ENCODE measurements around the gene RIF1.
"Not testable (repeated sequence)": the region's sequence is repeated elsewhere in the genome, so short reads cannot be mapped to it uniquely, and the experiment has no call there.

The RIF1 gene

DNA sequence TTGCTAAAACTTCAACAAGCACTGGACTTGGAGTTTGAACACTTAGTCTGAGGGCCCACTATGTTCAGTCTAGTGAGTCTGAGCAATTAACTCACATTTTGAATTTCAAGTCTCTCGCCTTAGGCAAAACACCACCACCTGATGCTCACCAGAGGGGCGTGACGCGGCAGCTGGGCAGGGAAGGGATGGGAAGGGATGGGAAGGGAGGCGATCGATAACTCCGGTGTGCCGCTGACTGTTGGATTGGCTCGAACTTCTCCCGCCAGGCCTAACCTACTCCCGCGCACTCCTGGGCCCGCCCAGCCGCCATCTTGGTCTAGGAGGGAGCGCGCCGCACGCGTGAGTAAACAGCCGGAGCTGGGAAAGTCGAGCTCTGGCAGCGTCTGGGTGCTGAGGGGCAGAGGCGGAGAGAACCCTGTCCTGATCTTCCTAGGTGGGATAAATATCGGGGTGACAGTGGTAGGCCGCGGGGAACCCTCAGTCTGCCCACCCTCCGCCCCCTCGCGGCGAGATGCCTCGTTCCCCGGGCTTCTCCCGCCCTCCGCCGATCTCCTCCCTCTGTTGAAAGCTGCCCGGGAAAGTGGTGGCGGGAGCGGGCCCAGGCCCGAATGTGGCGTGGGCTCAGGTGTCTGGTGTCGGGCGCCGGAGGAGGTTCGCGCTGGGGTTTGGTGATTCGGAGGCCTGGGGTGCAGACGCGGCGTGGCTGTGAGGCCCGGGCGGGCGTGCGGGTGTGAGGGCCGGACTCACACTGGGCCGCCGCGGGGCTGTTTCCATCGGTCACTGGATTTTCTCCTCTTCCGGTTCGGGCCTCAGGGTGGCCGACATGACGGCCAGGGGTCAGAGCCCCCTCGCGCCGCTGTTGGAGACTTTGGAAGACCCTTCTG lies at the start of gene RIF1:
Gene RIF1 (plus strand): TSS at position 302 of the 884 bp plus-strand sequence. CDS start 522 bp downstream, at position 824.
- peak; percentile 81 for DNase-seq (ENCODE audit: low read depth)

DNA sequence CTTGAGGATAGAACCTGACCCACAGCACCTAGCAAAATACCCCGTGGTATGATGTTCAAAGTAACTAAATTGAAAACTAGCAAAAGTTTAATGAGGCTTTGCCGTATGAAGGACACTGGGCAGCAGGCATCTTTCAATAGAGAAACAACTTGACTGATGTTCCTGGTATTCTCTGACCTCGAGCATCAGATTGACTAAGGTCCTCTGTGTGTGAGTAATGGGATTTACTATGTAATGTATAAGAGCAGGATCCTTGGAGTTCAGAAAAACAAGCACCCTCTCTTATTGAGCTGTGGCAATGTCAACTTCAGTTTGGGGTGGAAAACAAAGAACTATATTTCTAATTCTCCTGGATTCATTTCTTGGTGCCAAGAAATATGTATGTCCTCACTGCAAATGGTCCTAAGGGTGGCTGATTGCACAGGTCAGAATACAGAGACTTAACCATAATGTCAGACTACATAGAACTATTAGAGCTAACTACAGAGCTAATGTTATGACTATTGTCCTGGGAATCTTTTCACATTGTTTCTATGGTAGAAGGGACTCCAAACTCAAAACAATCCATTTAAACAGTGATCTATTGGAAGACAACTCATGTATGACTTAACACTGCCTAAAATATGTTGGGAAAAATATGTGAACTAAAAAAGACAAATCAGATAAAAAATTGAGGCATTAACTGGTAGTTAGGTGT lies 47.9 kb upstream of the RIF1 start:
- DNase-seq (ENCODE audit: low read depth) = peak; percentile 45

DNA sequence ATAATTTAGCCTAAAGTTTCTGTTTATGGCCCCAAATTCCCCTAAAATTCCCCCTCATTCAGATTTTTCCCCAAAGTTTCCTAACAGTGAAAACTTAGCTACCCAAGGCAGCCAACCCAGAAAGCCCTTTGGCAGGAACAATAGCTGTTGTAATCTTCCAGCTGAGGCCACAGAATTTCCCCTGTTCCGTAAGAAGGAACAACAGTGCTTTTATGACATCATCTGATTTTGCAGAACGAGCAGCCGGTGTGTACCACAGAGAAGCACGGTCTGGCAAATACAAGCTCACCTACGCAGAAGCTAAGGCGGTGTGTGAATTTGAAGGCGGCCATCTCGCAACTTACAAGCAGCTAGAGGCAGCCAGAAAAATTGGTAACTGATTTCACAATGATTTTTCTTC lies 46.0 kb upstream of the RIF1 start:
- no peak for DNase-seq (ENCODE audit: low read depth)

DNA sequence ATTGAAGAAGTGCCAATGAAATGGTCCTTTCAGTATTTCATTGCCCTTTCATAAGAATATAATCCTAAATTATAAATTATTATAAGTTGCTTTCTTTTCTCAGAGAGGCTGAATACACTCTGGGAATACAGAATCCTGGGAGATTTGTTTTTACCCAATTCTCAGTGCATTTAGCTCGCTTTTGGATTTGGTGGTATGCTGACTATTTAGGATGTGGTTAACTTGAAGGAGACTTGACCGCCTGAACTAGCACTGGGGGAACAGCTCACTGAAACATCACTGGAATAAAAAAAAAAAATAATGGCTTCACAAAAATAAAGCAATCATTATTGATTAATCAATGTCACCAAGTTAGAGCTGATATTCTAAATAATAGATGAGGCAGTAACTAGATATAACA lies 42.1 kb upstream of the RIF1 start:
- DNase-seq (ENCODE audit: low read depth) = no peak

- DNase-seq (ENCODE audit: low read depth) = peak; percentile 67
Observed at GRCh38 chr2:151374436-151374835, 35.3 kb upstream of the RIF1 start.

- DNase-seq (ENCODE audit: low read depth) = no peak
Observed at GRCh38 chr2:151379169-151379568, 30.5 kb upstream of the RIF1 start.

GRCh38 chr2:151380580-151381235 lies 29.0 kb upstream of the RIF1 start:
- DNase-seq (ENCODE audit: low read depth) = no peak

DNA sequence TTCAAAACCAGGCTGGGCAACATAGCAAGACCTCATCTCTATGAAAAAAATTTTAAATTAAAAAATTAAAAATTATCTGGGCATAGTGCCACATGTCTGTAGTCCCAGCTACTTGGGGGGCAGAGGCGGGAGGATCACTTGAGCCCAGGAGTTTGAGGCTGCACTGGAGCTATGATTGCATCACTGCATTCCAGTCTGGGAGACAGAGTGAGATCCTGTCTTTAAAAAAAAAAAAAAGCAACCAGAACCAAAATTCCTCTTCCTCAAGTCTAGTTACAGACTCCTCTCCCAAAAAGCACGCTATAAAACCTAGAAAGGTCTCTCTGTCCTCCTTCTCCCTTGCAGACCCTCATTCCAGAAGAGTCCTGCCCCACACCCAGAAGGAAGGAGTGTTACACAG lies 28.4 kb upstream of the RIF1 start:
- no peak for DNase-seq (ENCODE audit: low read depth)

GRCh38 chr2:151388011-151388410 lies 21.7 kb upstream of the RIF1 start:
- DNase-seq (ENCODE audit: low read depth) = no peak

GRCh38 chr2:151391436-151391835 lies 18.3 kb upstream of the RIF1 start:
- DNase-seq (ENCODE audit: low read depth) = no peak

GRCh38 chr2:151394509-151394908 lies 15.2 kb upstream of the RIF1 start:
- no peak for DNase-seq (ENCODE audit: low read depth)

DNA sequence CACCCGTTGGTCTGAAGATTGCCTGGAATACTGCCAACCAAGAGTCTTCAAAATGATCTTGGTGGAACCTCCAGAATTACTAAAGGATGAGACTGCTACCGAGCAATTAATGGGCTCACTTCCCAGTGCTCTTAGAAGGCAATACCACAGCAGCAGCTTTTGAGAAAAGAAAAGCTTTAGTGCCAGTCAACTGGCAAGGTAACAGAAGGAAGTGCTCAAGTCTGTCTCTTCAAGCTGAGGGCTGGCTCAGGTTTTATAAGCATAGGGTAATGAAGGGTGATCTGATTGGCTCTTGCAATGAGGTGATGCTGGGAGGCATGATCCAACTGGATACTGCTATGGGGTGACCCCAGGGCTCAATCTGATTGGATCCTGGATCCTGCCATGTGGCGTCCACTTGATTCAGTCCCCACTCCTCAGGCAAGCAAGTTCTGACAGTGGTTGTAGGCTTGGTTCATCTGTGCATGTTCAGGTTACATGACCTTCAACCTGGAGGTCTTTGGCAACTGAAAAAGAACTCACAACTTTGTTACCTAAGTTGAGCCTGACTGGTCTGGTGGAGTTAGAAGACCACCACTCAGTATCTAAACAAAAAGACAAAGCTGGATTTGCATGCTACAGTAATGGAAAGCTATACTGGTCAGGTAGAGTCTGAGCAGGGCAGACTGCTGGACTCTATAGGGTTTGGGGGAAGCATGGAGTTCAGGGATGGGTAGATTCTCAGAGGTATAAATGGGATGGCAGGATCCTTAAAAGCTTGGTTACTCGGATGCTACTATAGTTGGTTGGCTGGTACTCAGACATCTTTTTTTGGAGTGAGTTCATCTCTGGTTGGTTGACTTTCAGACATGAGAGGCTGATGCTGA lies 14.0 kb upstream of the RIF1 start:
- DNase-seq (ENCODE audit: low read depth) = no peak

GRCh38 chr2:151399981-151400380 lies 9.7 kb upstream of the RIF1 start:
- no peak for DNase-seq (ENCODE audit: low read depth)

GRCh38 chr2:151401149-151401548 lies 8.6 kb upstream of the RIF1 start:
- no peak for DNase-seq (ENCODE audit: low read depth)

GRCh38 chr2:151403914-151404313 lies 5.8 kb upstream of the RIF1 start:
- no peak for DNase-seq (ENCODE audit: low read depth)

GRCh38 chr2:151405376-151405775 lies 4.3 kb upstream of the RIF1 start:
- no peak for DNase-seq (ENCODE audit: low read depth)

DNA sequence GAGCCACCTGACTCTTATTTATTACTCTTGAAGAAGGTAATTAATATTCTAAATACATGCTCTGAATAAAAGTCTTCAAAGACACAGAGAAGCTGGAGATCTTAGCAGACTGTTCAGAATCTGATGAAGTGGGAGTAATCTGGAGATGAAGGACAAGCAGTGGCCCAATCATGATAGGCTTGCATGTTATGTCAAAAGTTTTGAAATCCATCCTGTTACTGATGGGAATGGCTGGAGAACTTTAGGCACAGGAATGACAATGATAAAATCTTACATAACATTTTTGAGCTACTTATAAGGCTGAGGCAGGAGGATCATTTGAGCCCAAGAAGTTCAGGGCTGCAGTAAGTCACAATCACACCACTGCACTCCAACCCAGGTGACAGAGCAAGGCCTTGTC lies 2.4 kb upstream of the RIF1 start:
- no peak for DNase-seq (ENCODE audit: low read depth)

GRCh38 chr2:151408788-151409600 lies 708 bp upstream of the RIF1 start:
- no peak for DNase-seq (ENCODE audit: low read depth)

- DNase-seq (ENCODE audit: low read depth) = peak; percentile 2
Observed at GRCh38 chr2:151410485-151410834, 758 bp downstream of the RIF1 start.

DNA sequence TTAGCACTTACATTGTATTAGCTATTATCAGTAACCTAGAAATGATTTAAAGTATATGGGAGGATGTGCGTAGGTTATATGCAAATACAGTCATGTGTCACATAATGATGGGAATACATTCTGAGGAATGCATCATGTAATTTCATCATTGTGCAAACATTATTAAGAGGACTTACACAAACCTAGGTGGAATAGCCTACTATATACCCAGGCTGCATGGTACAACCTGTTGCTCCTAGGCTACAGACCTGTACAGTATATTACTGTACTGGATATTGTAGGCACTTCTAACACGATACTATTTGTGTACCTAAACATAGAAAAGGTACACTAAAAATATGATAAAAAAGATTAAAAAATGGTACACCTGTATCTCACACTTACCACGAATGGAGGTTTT lies 7.9 kb downstream of the RIF1 start:
- DNase-seq (ENCODE audit: low read depth) = no peak

DNA sequence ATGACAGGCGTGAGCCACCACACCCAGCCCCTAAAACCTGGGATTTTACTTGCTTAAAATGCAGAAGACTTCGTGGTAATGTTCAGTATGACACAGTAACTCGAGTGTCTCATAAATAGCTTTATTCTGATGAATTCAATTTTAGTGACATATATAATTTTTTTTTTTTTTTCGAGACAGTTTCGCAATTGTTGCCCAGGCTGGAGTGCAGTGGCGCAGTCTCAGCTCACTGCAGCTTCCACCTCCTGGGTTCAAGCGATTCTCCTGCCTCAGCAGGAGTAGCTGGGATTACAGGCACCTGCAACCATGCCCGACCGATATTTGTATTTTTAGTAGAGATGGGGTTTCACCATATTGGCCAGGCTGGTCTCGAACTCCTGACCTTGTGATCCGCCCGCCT lies 12.0 kb downstream of the RIF1 start:
- not testable (repeated sequence) for DNase-seq (ENCODE audit: low read depth)
